Ishikawa (cell line): Measurements from ENCODE around the gene GJA10.

ENCODE experiments used
- CEBPB ChIP-seq: IDR thresholded peaks from 2 replicates; pipeline ENCODE4 v1.6.1; 2012
- CREB1 ChIP-seq: IDR thresholded peaks from 2 replicates; pipeline ENCODE4 v1.6.1; 2012; ENCODE audit warnings: low read depth
- EGR1 ChIP-seq: IDR thresholded peaks from 2 replicates; pipeline ENCODE4 v1.6.1; 2012
- EP300 ChIP-seq: IDR thresholded peaks from 2 replicates; pipeline ENCODE4 v1.6.1; 2012; ENCODE audit warnings: borderline replicate concordance
- FOXM1 ChIP-seq: IDR thresholded peaks from 2 replicates; pipeline ENCODE4 v1.6.1; 2012; ENCODE audit warnings: low read depth, borderline replicate concordance
- NFIC ChIP-seq: IDR thresholded peaks from 2 replicates; pipeline ENCODE4 v1.6.1; 2012
- RAD21 ChIP-seq: IDR thresholded peaks from 2 replicates; pipeline ENCODE4 v1.6.1; 2012; ENCODE audit warnings: low read depth
- TAF1 ChIP-seq: IDR thresholded peaks from 2 replicates; pipeline ENCODE4 v1.6.1; 2012; ENCODE audit warnings: low read depth, mild to moderate bottlenecking
- TCF12 ChIP-seq: IDR thresholded peaks from 2 replicates; pipeline ENCODE4 v1.6.1; 2012; ENCODE audit warnings: low read depth
- TEAD4 ChIP-seq: IDR thresholded peaks from 2 replicates; pipeline ENCODE4 v1.6.1; 2012
- USF1 ChIP-seq: IDR thresholded peaks from 2 replicates; pipeline ENCODE4 v1.6.1; 2012
- YY1 ChIP-seq: IDR thresholded peaks from 2 replicates; pipeline ENCODE4 v1.6.1; 2012; ENCODE audit warnings: low read depth
- ZBTB7A ChIP-seq: IDR thresholded peaks from 2 replicates; pipeline ENCODE4 v1.6.1; 2012; ENCODE audit warnings: low read depth
- TF ChIP-seq, protein P1 (sequence below): IDR thresholded peaks from 2 replicates; pipeline ENCODE4 v1.6.1; 2012; ENCODE audit warnings: low read depth, mild to moderate bottlenecking
- TF ChIP-seq, protein P2 (sequence below): IDR thresholded peaks from 2 replicates; pipeline ENCODE4 v1.6.1; 2012

Gene GJA10

DNA sequence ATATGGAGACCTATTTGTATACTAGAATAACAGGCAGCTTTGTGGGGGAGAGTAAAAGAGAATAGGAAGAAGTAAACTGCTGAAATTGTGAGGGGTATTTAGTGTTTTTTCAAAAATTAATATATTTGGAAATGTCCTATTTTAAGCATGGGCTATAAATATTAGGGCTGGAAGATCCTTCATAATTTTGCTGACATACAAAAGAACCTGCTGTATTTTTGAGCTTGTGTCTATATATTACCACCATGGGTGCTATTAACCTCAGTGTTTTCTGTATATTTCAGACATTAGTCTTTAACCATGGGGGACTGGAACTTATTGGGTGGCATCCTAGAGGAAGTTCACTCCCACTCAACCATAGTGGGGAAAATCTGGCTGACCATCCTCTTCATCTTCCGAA, at the start of gene GJA10:
GJA10 (plus strand) TSS at position 301 of the 400 bp plus-strand sequence; CDS start at position 301, 0 bp downstream.
- TF ChIP-seq YY1 (no peak), TAF1 (no peak), ZBTB7A (no peak), NFIC (no peak)
- TF ChIP-seq, protein P1, sequence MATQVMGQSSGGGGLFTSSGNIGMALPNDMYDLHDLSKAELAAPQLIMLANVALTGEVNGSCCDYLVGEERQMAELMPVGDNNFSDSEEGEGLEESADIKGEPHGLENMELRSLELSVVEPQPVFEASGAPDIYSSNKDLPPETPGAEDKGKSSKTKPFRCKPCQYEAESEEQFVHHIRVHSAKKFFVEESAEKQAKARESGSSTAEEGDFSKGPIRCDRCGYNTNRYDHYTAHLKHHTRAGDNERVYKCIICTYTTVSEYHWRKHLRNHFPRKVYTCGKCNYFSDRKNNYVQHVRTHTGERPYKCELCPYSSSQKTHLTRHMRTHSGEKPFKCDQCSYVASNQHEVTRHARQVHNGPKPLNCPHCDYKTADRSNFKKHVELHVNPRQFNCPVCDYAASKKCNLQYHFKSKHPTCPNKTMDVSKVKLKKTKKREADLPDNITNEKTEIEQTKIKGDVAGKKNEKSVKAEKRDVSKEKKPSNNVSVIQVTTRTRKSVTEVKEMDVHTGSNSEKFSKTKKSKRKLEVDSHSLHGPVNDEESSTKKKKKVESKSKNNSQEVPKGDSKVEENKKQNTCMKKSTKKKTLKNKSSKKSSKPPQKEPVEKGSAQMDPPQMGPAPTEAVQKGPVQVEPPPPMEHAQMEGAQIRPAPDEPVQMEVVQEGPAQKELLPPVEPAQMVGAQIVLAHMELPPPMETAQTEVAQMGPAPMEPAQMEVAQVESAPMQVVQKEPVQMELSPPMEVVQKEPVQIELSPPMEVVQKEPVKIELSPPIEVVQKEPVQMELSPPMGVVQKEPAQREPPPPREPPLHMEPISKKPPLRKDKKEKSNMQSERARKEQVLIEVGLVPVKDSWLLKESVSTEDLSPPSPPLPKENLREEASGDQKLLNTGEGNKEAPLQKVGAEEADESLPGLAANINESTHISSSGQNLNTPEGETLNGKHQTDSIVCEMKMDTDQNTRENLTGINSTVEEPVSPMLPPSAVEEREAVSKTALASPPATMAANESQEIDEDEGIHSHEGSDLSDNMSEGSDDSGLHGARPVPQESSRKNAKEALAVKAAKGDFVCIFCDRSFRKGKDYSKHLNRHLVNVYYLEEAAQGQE = no peak

DNA sequence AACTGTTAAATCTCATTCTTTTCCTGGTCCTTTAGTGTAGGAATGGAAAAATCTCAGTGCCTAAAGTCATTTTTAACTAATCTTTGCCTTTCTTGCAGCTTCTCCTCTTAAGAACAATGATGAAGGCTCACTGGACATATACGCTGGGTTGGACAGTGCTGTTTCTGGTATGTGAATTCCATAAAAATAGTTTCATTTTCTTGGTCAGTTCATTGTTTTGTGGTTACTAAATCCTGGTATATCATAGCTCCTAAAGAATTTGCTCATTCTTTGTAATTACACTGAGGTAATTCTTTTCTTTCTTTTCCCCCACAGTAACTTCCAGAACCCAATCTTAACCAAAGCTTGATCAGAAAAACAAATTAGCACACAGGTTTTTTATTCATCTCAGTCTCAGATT, 41.2 kb upstream of the GJA10 start:
- TF ChIP-seq YY1 (no peak), EGR1 (no peak)

DNA sequence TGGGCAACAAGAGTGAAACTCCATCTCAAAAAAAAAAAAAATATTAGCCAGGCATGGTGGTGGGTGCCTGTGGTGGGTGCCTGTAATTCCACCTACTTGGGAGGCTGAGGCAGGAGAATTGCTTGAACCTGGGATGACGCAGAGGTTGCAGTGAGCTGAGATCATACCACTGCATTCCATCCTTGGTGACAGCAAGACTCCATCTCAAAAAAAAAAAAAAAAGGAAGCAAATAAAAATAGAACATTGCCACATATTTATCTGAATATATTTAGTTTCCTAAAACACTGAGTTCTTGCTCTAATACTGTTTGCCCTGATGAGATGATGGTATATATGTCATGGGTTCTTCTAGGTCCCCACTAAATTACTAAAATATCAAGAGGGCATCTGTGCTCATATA, 36.2 kb upstream of the GJA10 start:
- TF ChIP-seq TAF1 = no peak

GRCh38 chr6:89859744-89860143, 34.5 kb upstream of the GJA10 start:
- no peak for TF ChIP-seq EGR1
- TF ChIP-seq EP300 = no peak
- TF ChIP-seq FOXM1 = no peak
- TF ChIP-seq ZBTB7A = no peak
- TF ChIP-seq CEBPB = no peak
- no peak for TF ChIP-seq CREB1
- no peak for TF ChIP-seq TAF1
- TF ChIP-seq, protein P1 = no peak
- TF ChIP-seq NFIC = no peak
- TF ChIP-seq, protein P2, sequence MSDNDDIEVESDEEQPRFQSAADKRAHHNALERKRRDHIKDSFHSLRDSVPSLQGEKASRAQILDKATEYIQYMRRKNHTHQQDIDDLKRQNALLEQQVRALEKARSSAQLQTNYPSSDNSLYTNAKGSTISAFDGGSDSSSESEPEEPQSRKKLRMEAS = no peak
- TF ChIP-seq YY1 = no peak

- TF ChIP-seq CREB1 (no peak), FOXM1 (no peak), TCF12 (no peak), RAD21 (no peak), ZBTB7A (no peak), USF1 (no peak), EP300 (no peak), NFIC (no peak), TAF1 (no peak), YY1 (no peak), TEAD4 (no peak)
Observed at GRCh38 chr6:89862273-89862672, 32.0 kb upstream of the GJA10 start.

GRCh38 chr6:89862698-89863097, 31.6 kb upstream of the GJA10 start:
- no peak for TF ChIP-seq RAD21
- TF ChIP-seq, protein P2 = no peak
- TF ChIP-seq TEAD4 = no peak
- no peak for TF ChIP-seq USF1
- TF ChIP-seq EGR1 = no peak
- no peak for TF ChIP-seq TAF1
- TF ChIP-seq EP300 = no peak
- no peak for TF ChIP-seq YY1
- no peak for TF ChIP-seq CREB1
- TF ChIP-seq FOXM1 = no peak
- no peak for TF ChIP-seq ZBTB7A
- TF ChIP-seq, protein P1 = no peak
- no peak for TF ChIP-seq TCF12
- TF ChIP-seq NFIC = no peak
- no peak for TF ChIP-seq CEBPB
